SK-N-SH (cell line): Measurements from ENCODE around the gene CCDC70. TPM values are rescaled to one million over a fixed set of nuclear protein-coding genes. Genes with fewer than 3 reads are reported as not detected.

Experiments
- CTCF ChIA-PET: fragments of 300-600, 350-600 bp; formaldehyde crosslinking; extraction: SDS; loops from one replicate; lab custom pipeline; 2021; lab: Yijun Ruan, JAX
- POLR2A ChIA-PET: fragments of 350-600 bp; sonication (Branson Sonifier 250); formaldehyde crosslinking; extraction: SDS; loops from one replicate; lab custom pipeline; 2020; ENCODE audit warnings: antibody characterized with exemption, inconsistent platforms; lab: Yijun Ruan, JAX
- DNase-seq: peaks from one replicate; pipeline ENCODE4 v3.0.0; 2012
- H2AFZ ChIP-seq: fragments of 200-600 bp; sonication (generic); 2 replicates; pipeline ENCODE4 v1.8.1; 2016; ENCODE audit warnings: antibody characterized with exemption, mild to moderate bottlenecking, low read depth
- H3F3A ChIP-seq: fragments of 200-600 bp; sonication (generic); replicated peaks from 2 replicates; pipeline ENCODE3; 2016; ENCODE audit warnings: antibody characterized with exemption, mild to moderate bottlenecking; ENCODE audit not compliant: insufficient read depth
- H3K27ac ChIP-seq, 2 experiments: fragments of 200-500 bp in 1 of 2; fragments of 200-600 bp in 1 of 2; sonication (Bioruptor generic) in 1 of 2; sonication (generic), shearing (Covaris generic) in 1 of 2; 2 replicates each; pipeline versions ENCODE4 v1.5.1 to v1.6.1; 2014 to 2016; ENCODE audit warnings: low read depth in 2 of 2, inconsistent platforms in 1 of 2, low read length in 1 of 2, mild to moderate bottlenecking in 1 of 2, mixed read lengths in 1 of 2
- H3K27me3 ChIP-seq: fragments of 200-600 bp; sonication (generic), shearing (Covaris generic); 2 replicates; pipeline ENCODE4 v1.6.1; 2016; ENCODE audit warnings: mixed run types; ENCODE audit not compliant: insufficient read depth
- H3K36me3 ChIP-seq, 2 experiments: fragments of 200-500 bp in 1 of 2; fragments of 200-600 bp in 1 of 2; sonication (Bioruptor generic) in 1 of 2; sonication (generic) in 1 of 2; replicated peaks in 1 of 2; 2 replicates each; pipeline versions ENCODE3 to v1.5.1; 2014 to 2016; ENCODE audit warnings: low read length in 1 of 2, mild to moderate bottlenecking in 1 of 2; ENCODE audit not compliant: insufficient read depth in 2 of 2, control insufficient read depth in 1 of 2
- H3K4me1 ChIP-seq, 2 experiments: fragments of 200-500 bp in 1 of 2; fragments of 200-600 bp in 1 of 2; sonication (Bioruptor generic) in 1 of 2; sonication (generic), shearing (Covaris generic) in 1 of 2; 2 replicates each; pipeline versions ENCODE4 v1.5.1 to v1.6.1; 2014 to 2016; ENCODE audit warnings: low read depth in 1 of 2, low read length in 1 of 2, mixed run types in 1 of 2; ENCODE audit not compliant: insufficient read depth in 2 of 2, control insufficient read depth in 1 of 2
- H3K4me2 ChIP-seq: fragments of 200-600 bp; sonication (generic), shearing (Covaris generic); 2 replicates; pipeline ENCODE4 v1.6.1; 2017; ENCODE audit warnings: mixed run types
- H3K4me3 ChIP-seq, 2 experiments: fragments of 200-500 bp in 1 of 2; fragments of 200-600 bp in 1 of 2; sonication (Bioruptor generic) in 1 of 2; sonication (generic), shearing (Covaris generic) in 1 of 2; 2 replicates each; pipeline versions ENCODE4 v1.5.1 to v1.8.1; 2014 to 2016; ENCODE audit warnings: low read depth in 2 of 2, inconsistent platforms in 1 of 2, low read length in 1 of 2, mild to moderate bottlenecking in 1 of 2, mixed read lengths in 1 of 2, moderate library complexity in 1 of 2
- H3K79me2 ChIP-seq: fragments of 200-600 bp; sonication (generic); 2 replicates; pipeline ENCODE4 v1.8.1; 2017; ENCODE audit warnings: mild to moderate bottlenecking; ENCODE audit not compliant: insufficient read depth
- H3K9ac ChIP-seq: fragments of 200-600 bp; sonication (generic); 2 replicates; pipeline ENCODE4 v1.6.1; 2017; ENCODE audit warnings: mixed run types
- H3K9me2 ChIP-seq: fragments of 200-600 bp; sonication (generic); 2 replicates; pipeline ENCODE4 v1.6.1; 2017; ENCODE audit warnings: mixed run types
- H3K9me3 ChIP-seq: fragments of 200-600 bp; sonication (generic); 2 replicates; pipeline ENCODE4 v1.6.1; 2017; ENCODE audit warnings: mixed run types, mild to moderate bottlenecking, moderate library complexity
- H4K20me1 ChIP-seq: fragments of 200-600 bp; sonication (generic); 2 replicates; pipeline ENCODE4 v1.6.1; 2017; ENCODE audit warnings: mild to moderate bottlenecking, mixed run types; ENCODE audit not compliant: insufficient read depth
- CTCF ChIP-seq: fragments of 200-600 bp; sonication (generic); IDR thresholded peaks from 2 replicates; pipeline ENCODE4 v1.6.1; 2017; ENCODE audit warnings: antibody characterized with exemption, mild to moderate bottlenecking, moderate library complexity
- ELF1 ChIP-seq: IDR thresholded peaks from 2 replicates; pipeline ENCODE4 v1.4.0; 2012
- EP300 ChIP-seq, 2 experiments: IDR thresholded peaks; 2 replicates each; pipeline versions ENCODE4 v1.4.0 to v1.6.1; 2012; ENCODE audit warnings: borderline replicate concordance in 1 of 2, low read depth in 1 of 2, low read length in 1 of 2
- FOSL2 ChIP-seq: IDR thresholded peaks from 2 replicates; pipeline ENCODE4 v1.4.0; 2012; ENCODE audit warnings: low read depth, mild to moderate bottlenecking, moderate library complexity, borderline replicate concordance
- GABPA ChIP-seq: IDR thresholded peaks from 2 replicates; pipeline ENCODE4 v1.4.0; 2012; ENCODE audit warnings: low read depth, mild to moderate bottlenecking
- GATA2 ChIP-seq: sonication (generic); formaldehyde crosslinking; IDR thresholded peaks from 2 replicates; pipeline ENCODE4 v1.5.0; 2020; ENCODE audit warnings: mild to moderate bottlenecking, missing genetic modification reagents
- IRF3 ChIP-seq: fragments of 150-350 bp; IDR thresholded peaks from 2 replicates; pipeline ENCODE4 v1.6.1; 2016; ENCODE audit warnings: mild to moderate bottlenecking, low read depth, low read length
- MEF2A ChIP-seq: IDR thresholded peaks from 2 replicates; pipeline ENCODE4 v1.4.0; 2012; ENCODE audit warnings: low read depth, borderline replicate concordance
- MXI1 ChIP-seq: IDR thresholded peaks from 2 replicates; pipeline ENCODE4 v1.6.1; 2012; ENCODE audit warnings: mild to moderate bottlenecking, low read depth, low read length, improper control_type of control experiment
- NFIC ChIP-seq: IDR thresholded peaks from 2 replicates; pipeline ENCODE4 v1.4.0; 2012; ENCODE audit warnings: borderline replicate concordance
- POLR2AphosphoS5 ChIP-seq: IDR thresholded peaks from 2 replicates; pipeline ENCODE4 v1.6.1; 2012; ENCODE audit warnings: low read depth, low read length
- RFX5 ChIP-seq: IDR thresholded peaks from 2 replicates; pipeline ENCODE4 v1.6.1; 2012; ENCODE audit warnings: mild to moderate bottlenecking, improper control_type of control experiment, low read length
- SMC3 ChIP-seq: IDR thresholded peaks from 2 replicates; pipeline ENCODE4 v1.6.1; 2012; ENCODE audit warnings: low read depth, low read length, improper control_type of control experiment
- TEAD4 ChIP-seq: IDR thresholded peaks from 2 replicates; pipeline ENCODE4 v1.4.0; 2012; ENCODE audit warnings: mild to moderate bottlenecking, borderline replicate concordance; ENCODE audit not compliant: insufficient read depth
- USF1 ChIP-seq: IDR thresholded peaks from 2 replicates; pipeline ENCODE4 v1.4.0; 2012; ENCODE audit warnings: low read depth, borderline replicate concordance
- USF2 ChIP-seq: fragments of 150-350 bp; IDR thresholded peaks from 2 replicates; pipeline ENCODE4 v1.6.1; 2017; ENCODE audit warnings: antibody characterized with exemption, low read length, low read depth, borderline replicate concordance
- YY1 ChIP-seq: IDR thresholded peaks from 2 replicates; pipeline ENCODE4 v1.4.0; 2012; ENCODE audit warnings: low read depth, mild to moderate bottlenecking
- WGBS: methylation state at CpG from one replicate; pipeline ENCODE4 v1.1.6; 2017; ENCODE audit warnings: low lambda C conversion rate; 5-methylcytosine and 5-hydroxymethylcytosine counted together
- polyA plus RNA-seq, 3 experiments: library from polyadenylated mRNA; depleted of rRNA; stranded (reverse); fragments of >200 nt; gene quantifications; 2 replicates each; pipeline ENCODE4 v1.2.3, GENCODE V29; 2012

Gene CCDC70
- polyA plus RNA-seq (2012; rRNA removed) = not detected in 2 replicates
- polyA plus RNA-seq (2012; cell fraction: cytosol; rRNA removed) = not detected in 2 replicates
- 0.04 TPM in 1 of 2 replicates, not detected in the other for polyA plus RNA-seq (2012; cell fraction: nucleus; rRNA removed)

GRCh38 chr13:51861723-51862300 lies at the start of gene CCDC70:
CCDC70 (plus strand) TSS chr13:51861969; CDS start chr13:51865412, 3,443 bp downstream.
- 72% methylated on average over 5 of the region's 5 CpGs for WGBS

GRCh38 chr13:51814071-51814470 lies 47.7 kb upstream of the CCDC70 start:
- no peaks in the 10 kb centered on the region for H3K36me3 ChIP-seq
- no peak overlapping the region for H3K4me3 ChIP-seq
- CTCF ChIA-PET = interaction anchor here (0.6 to 4.7 kb wide), 18 partner anchors 9 to 603 kb away, joined by 3 to 51 read pairs (median 4); partner anchors contain the start of gene NEK5
- no peak for DNase-seq
- H3K27me3 ChIP-seq = no peaks in the 10 kb centered on the region
- no peak overlapping the region for H3K4me2 ChIP-seq
- no peaks in the 10 kb centered on the region for H3K9me3 ChIP-seq
- H4K20me1 ChIP-seq = no peaks in the 10 kb centered on the region
- H3K4me1 ChIP-seq = peaks cover 0 to 14% of the 10 kb centered on the region in 2 experiments; a peak in 1 of 4 replicates
- no peak overlapping the region for H3K9ac ChIP-seq
- H2AFZ ChIP-seq = no peak overlapping the region
- H3K79me2 ChIP-seq = no peaks in the 10 kb centered on the region
- H3F3A ChIP-seq = no peaks in the 10 kb centered on the region
- no peak overlapping the region for H3K27ac ChIP-seq
- WGBS = 93% methylated on average over 2 of the region's 2 CpGs
- no peaks in the 10 kb centered on the region for H3K9me2 ChIP-seq
- POLR2A ChIA-PET = no interaction called here
- TF ChIP-seq EP300 (IDR thresholded peaks at IDR 0.05; ENCODE audit: borderline replicate concordance in 1 of 2, low read depth in 1 of 2, low read length in 1 of 2) (no peak), ELF1 (no peak), MXI1 (no peak), RFX5 (no peak), IRF3 (no peak), TEAD4 (no peak), SMC3 (no peak), NFIC (no peak), POLR2AphosphoS5 (no peak), USF2 (no peak), MEF2A (no peak), CTCF (no peak), YY1 (no peak)

More at GRCh38 chr13:51861723-51862300, at the start of gene CCDC70:
- CTCF ChIA-PET = interaction anchor here (1.1 to 1.4 kb wide), 4 partner anchors 33 to 64 kb away, joined by 3 to 4 read pairs (median 3); no protein-coding TSS in a partner anchor
- DNase-seq = no peak
- Histone ChIP-seq H3K4me1 (no peaks in the 10 kb centered on the region), H3K79me2 (no peaks in the 10 kb centered on the region), H3K4me3 (no peak within 1 kb of the TSS), H3K27ac (no peak within 1 kb of the TSS)
- no peak for TF ChIP-seq GABPA
- TF ChIP-seq FOSL2 = peak; percentile 36; the same call in 1 of the 2 replicates
- no peak for TF ChIP-seq CTCF
- TF ChIP-seq USF1 = no peak
- TF ChIP-seq GATA2 (CRISPR knock-in tag) = no peak
- TF ChIP-seq, all 33 proteins: peak for 1
- H3K9me3 ChIP-seq = no peaks in the 10 kb centered on the region
- no peak within 1 kb of the TSS for H3K9ac ChIP-seq
- H3K9me2 ChIP-seq = no peaks in the 10 kb centered on the region
- no peaks in the 10 kb centered on the region for H3K36me3 ChIP-seq
- H3K4me2 ChIP-seq = no peak within 1 kb of the TSS
- POLR2A ChIA-PET = no interaction called here
- H2AFZ ChIP-seq = no peak within 1 kb of the TSS
- H4K20me1 ChIP-seq = no peaks in the 10 kb centered on the region
- peaks cover 5% of the 10 kb centered on the region for H3F3A ChIP-seq
- H3K27me3 ChIP-seq = no peaks in the 10 kb centered on the region
